GM12878 (cell line): ENCODE measurements around the gene MN1. TPM values are rescaled to one million over a fixed set of nuclear protein-coding genes. Genes with fewer than 3 reads are reported as not detected.

Experiments
- ATAC-seq: fragments of 200-7000 bp; cut with Tn5 transposase; 3 replicates; pipeline ENCODE4 v1.9.1; 2020; ENCODE audit warnings: mild to moderate bottlenecking, moderate library complexity
- BruUV-seq: library from RNA; stranded (reverse); fragments of 400-500 nt; replicated peaks from 2 replicates; lab custom pipeline; 2021; lab: Mats Ljungman, UMichigan
- CTCF ChIA-PET: fragments of 300-600 bp; sonication (Branson Sonifier 250); formaldehyde crosslinking; extraction: SDS; loops from one replicate; lab custom pipeline; 2021; ENCODE audit warnings: inconsistent platforms; lab: Yijun Ruan, JAX
- POLR2A ChIA-PET: fragments of 350-600 bp; formaldehyde crosslinking; extraction: SDS; loops from one replicate; lab custom pipeline; 2021; ENCODE audit warnings: inconsistent platforms; lab: Charles Lee
- RAD21 ChIA-PET: fragments of 300-600 bp; sonication (Branson Sonifier 250); formaldehyde crosslinking; loops from one replicate; lab custom pipeline; 2023; ENCODE audit warnings: antibody characterized with exemption; ENCODE audit not compliant: unreplicated experiment; lab: Charles Lee
- SMC1A ChIA-PET: fragments of 300-600 bp; sonication (Branson Sonifier 250); formaldehyde crosslinking; loops from one replicate; lab custom pipeline; 2023; ENCODE audit not compliant: unreplicated experiment, uncharacterized antibody; lab: Charles Lee
- DNase-seq: peaks from one replicate; pipeline ENCODE4 v3.0.0-alpha.2; 2011; ENCODE audit warnings: low read depth, low spot score
- FAIRE-seq: peaks from 3 replicates; lab custom pipeline; 2011; peaks lifted over from hg19 to GRCh38; lab: Jason Lieb, UNC
- H2AFZ ChIP-seq: 2 replicates; pipeline ENCODE4 v1.6.0; 2011; ENCODE audit warnings: low read depth, low read length, control low read depth; ENCODE audit not compliant: control insufficient read depth
- H3K27ac ChIP-seq: 2 replicates; pipeline ENCODE4 v1.5.1; 2011; ENCODE audit warnings: control low read depth; ENCODE audit not compliant: control insufficient read depth, insufficient read depth
- H3K27me3 ChIP-seq, 2 experiments: replicated peaks in 1 of 2; 2 replicates each; pipeline versions ENCODE4 v1.6.0 to v1.6.1; 2011; ENCODE audit warnings: low read length in 1 of 2; ENCODE audit not compliant: control insufficient read depth in 2 of 2, insufficient read depth in 2 of 2
- H3K36me3 ChIP-seq, 2 experiments: 2 replicates each; pipeline ENCODE4 v1.5.1; 2011; ENCODE audit warnings: low read length in 1 of 2; ENCODE audit not compliant: control insufficient read depth in 2 of 2, insufficient read depth in 2 of 2
- H3K4me1 ChIP-seq: 2 replicates; pipeline ENCODE4 v1.6.1; 2011; ENCODE audit warnings: mild to moderate bottlenecking, low read length, moderate library complexity, mixed read lengths; ENCODE audit not compliant: control insufficient read depth, insufficient read depth
- H3K4me2 ChIP-seq: 2 replicates; pipeline ENCODE4 v1.6.0; 2011; ENCODE audit warnings: control low read depth; ENCODE audit not compliant: control insufficient read depth, insufficient read depth
- H3K4me3 ChIP-seq: fragments of 200-600 bp; sonication (generic); 2 replicates; pipeline ENCODE4 v1.5.1; 2016
- H3K79me2 ChIP-seq: 2 replicates; pipeline ENCODE4 v1.6.0; 2011; ENCODE audit warnings: low read length; ENCODE audit not compliant: control insufficient read depth, insufficient read depth
- H3K9ac ChIP-seq: 2 replicates; pipeline ENCODE4 v1.8.0; 2011; ENCODE audit warnings: low read length, control low read depth, mixed read lengths; ENCODE audit not compliant: control insufficient read depth, insufficient read depth
- H3K9me3 ChIP-seq: replicated peaks from 3 replicates; pipeline ENCODE4 v1.5.1; 2011; ENCODE audit warnings: mild to moderate bottlenecking, low read length; ENCODE audit not compliant: control insufficient read depth, insufficient read depth
- H4K20me1 ChIP-seq: 2 replicates; pipeline ENCODE4 v1.6.0; 2011; ENCODE audit not compliant: control insufficient read depth, insufficient read depth
- CEBPB ChIP-seq, 2 experiments: fragments of 150-350 bp in 1 of 2; IDR thresholded peaks; 2 replicates each; pipeline ENCODE4 v1.6.1; 2012 to 2014; ENCODE audit warnings: low read depth in 2 of 2, low read length in 2 of 2, borderline replicate concordance in 1 of 2, inconsistent platforms in 1 of 2
- DPF2 ChIP-seq: fragments of 450-650 bp; IDR thresholded peaks from 2 replicates; pipeline ENCODE4 v1.6.1; 2017; ENCODE audit warnings: mild to moderate bottlenecking
- MTA3 ChIP-seq: IDR thresholded peaks from 2 replicates; pipeline ENCODE4 v1.6.1; 2012; ENCODE audit warnings: low read length, inconsistent platforms, borderline replicate concordance
- NFIC ChIP-seq: IDR thresholded peaks from 2 replicates; pipeline ENCODE4 v1.6.1; 2012; ENCODE audit warnings: low read depth, mild to moderate bottlenecking, inconsistent platforms, low read length, moderate library complexity
- RELA ChIP-seq: fragments of 450-650 bp; IDR thresholded peaks from 2 replicates; pipeline ENCODE4 v1.8.0; 2014; ENCODE audit warnings: borderline replicate concordance; ENCODE audit not compliant: partially characterized antibody
- SREBF1 ChIP-seq: IDR thresholded peaks from 2 replicates; pipeline ENCODE4 v1.6.1; 2012; ENCODE audit warnings: mild to moderate bottlenecking, low read length
- ZNF687 ChIP-seq: fragments of 450-650 bp; IDR thresholded peaks from 2 replicates; pipeline ENCODE4 v1.6.1; 2017; ENCODE audit warnings: mild to moderate bottlenecking, moderate library complexity
- WGBS: methylation state at CpG from one replicate; pipeline ENCODE4 v1.1.6; 2016; ENCODE audit warnings: low lambda C conversion rate; ENCODE audit not compliant: insufficient replicate concordance, insufficient coverage; ENCODE audit errors: missing lambda C conversion rate; 5-methylcytosine and 5-hydroxymethylcytosine counted together
- in situ Hi-C: fragments of 300-500 bp; cut with MboI; formaldehyde crosslinking; loops from 9 replicates; pipeline ENCODE4 v1.14.3; 2018; ENCODE audit warnings: mixed read lengths
- intact Hi-C: fragments of 100-400 bp; cut with micrococcal nuclease; formaldehyde crosslinking; loops from one replicate; pipeline ENCODE4 v1.14.2; 2022; ENCODE audit not compliant: unreplicated experiment
- polyA plus RNA-seq, 11 experiments: library from polyadenylated mRNA; depleted of rRNA in 4 of 11; unstranded in 6 of 11; stranded (reverse) in 5 of 11; fragments of >200 nt; fragmentation: Nextera tagmentation in 4 of 11; fragmentation: Illumina TruSeq in 1 of 11; extraction: Ambion mirVana in 4 of 11; extraction: Trizol in 1 of 11; gene quantifications; 1 replicate in 1 of 11; 2 replicates in 10 of 11; pipeline versions ENCODE4 v1.2.1 to v1.2.3, GENCODE V29; 2011 to 2016; ENCODE audit warnings: inconsistent platforms in 2 of 11, missing spikeins in 2 of 11, low read depth in 1 of 11
- total RNA-seq, 4 experiments: library from RNA; depleted of rRNA in 3 of 4; stranded (reverse); fragments of >200 nt in 3 of 4; fragmentation: Illumina TruSeq in 1 of 4; extraction: Trizol in 1 of 4; gene quantifications; 2 replicates each; pipeline versions ENCODE4 v1.2.1 to v1.2.3, GENCODE V29; 2013 to 2021
- TF ChIP-seq, protein P1 (sequence below): fragments of 450-650 bp; IDR thresholded peaks from 2 replicates; pipeline ENCODE4 v1.6.1; 2017; ENCODE audit warnings: mild to moderate bottlenecking, moderate library complexity
- TF ChIP-seq, protein P2 (sequence below): IDR thresholded peaks from 2 replicates; pipeline ENCODE4 v1.6.1; 2011; ENCODE audit warnings: low read depth, low read length, improper control_type of control experiment, borderline replicate concordance
- TF ChIP-seq, protein P3 (sequence below): fragments of 450-650 bp; IDR thresholded peaks from 2 replicates; pipeline ENCODE4 v1.6.1; 2017; ENCODE audit warnings: antibody characterized with exemption, mild to moderate bottlenecking, moderate library complexity

Gene MN1
- total and polyA plus RNA-seq, 10 of the 15 experiments (the other 5 are each of a cell fraction or from before 2014, with no cell fraction given) = under 0.01 to 0.24 (median 0.03) TPM; not detected in 3

GRCh38 chr22:27842201-27842600, 40.6 kb upstream of the MN1 start (continued):
- TF ChIP-seq ZNF687 (no peak), DPF2 (no peak), RELA (no peak)

GRCh38 chr22:27840436-27840835, 38.9 kb upstream of the MN1 start:
- H3K27me3 ChIP-seq = no peaks in the 10 kb centered on the region
- H3K36me3 ChIP-seq = no peaks in the 10 kb centered on the region; a peak in 2 of 4 replicates
- WGBS = 89% methylated on average over 7 of the region's 7 CpGs
- no peak for FAIRE-seq
- intact Hi-C loops (no loop called here), in situ Hi-C loops (no loop called here)
- H3K4me2 ChIP-seq = no peak overlapping the region
- no peak overlapping the region for H3K4me3 ChIP-seq
- ChIA-PET POLR2A (interaction anchor here (0.6 to 0.7 kb wide), 2 partner anchors 164 to 1061 kb away, joined by 3 to 5 read pairs; no protein-coding TSS in a partner anchor), SMC1A (no interaction called here), RAD21 (no interaction called here), CTCF (no interaction called here)
- no peaks in the 10 kb centered on the region for H3K79me2 ChIP-seq
- BruUV-seq = no TSS peak
- H3K4me1 ChIP-seq = no peaks in the 10 kb centered on the region
- no peak overlapping the region for H3K27ac ChIP-seq
- no peaks in the 10 kb centered on the region for H4K20me1 ChIP-seq
- no peak overlapping the region for H2AFZ ChIP-seq
- no peaks in the 10 kb centered on the region for H3K9me3 ChIP-seq
- H3K9ac ChIP-seq = no peak overlapping the region
- no peak for DNase-seq
- ATAC-seq = no peak
- TF ChIP-seq, protein P1, sequence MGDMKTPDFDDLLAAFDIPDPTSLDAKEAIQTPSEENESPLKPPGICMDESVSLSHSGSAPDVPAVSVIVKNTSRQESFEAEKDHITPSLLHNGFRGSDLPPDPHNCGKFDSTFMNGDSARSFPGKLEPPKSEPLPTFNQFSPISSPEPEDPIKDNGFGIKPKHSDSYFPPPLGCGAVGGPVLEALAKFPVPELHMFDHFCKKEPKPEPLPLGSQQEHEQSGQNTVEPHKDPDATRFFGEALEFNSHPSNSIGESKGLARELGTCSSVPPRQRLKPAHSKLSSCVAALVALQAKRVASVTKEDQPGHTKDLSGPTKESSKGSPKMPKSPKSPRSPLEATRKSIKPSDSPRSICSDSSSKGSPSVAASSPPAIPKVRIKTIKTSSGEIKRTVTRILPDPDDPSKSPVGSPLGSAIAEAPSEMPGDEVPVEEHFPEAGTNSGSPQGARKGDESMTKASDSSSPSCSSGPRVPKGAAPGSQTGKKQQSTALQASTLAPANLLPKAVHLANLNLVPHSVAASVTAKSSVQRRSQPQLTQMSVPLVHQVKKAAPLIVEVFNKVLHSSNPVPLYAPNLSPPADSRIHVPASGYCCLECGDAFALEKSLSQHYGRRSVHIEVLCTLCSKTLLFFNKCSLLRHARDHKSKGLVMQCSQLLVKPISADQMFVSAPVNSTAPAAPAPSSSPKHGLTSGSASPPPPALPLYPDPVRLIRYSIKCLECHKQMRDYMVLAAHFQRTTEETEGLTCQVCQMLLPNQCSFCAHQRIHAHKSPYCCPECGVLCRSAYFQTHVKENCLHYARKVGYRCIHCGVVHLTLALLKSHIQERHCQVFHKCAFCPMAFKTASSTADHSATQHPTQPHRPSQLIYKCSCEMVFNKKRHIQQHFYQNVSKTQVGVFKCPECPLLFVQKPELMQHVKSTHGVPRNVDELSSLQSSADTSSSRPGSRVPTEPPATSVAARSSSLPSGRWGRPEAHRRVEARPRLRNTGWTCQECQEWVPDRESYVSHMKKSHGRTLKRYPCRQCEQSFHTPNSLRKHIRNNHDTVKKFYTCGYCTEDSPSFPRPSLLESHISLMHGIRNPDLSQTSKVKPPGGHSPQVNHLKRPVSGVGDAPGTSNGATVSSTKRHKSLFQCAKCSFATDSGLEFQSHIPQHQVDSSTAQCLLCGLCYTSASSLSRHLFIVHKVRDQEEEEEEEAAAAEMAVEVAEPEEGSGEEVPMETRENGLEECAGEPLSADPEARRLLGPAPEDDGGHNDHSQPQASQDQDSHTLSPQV = no peak
- TF ChIP-seq MTA3 = no peak
- TF ChIP-seq NFIC = no peak
- TF ChIP-seq SREBF1 = no peak
- no peak for TF ChIP-seq CEBPB (IDR thresholded peaks at IDR 0.05; ENCODE audit: borderline replicate concordance in 1 of 2, low read depth in 2 of 2, low read length in 2 of 2)
- TF ChIP-seq, protein P2, sequence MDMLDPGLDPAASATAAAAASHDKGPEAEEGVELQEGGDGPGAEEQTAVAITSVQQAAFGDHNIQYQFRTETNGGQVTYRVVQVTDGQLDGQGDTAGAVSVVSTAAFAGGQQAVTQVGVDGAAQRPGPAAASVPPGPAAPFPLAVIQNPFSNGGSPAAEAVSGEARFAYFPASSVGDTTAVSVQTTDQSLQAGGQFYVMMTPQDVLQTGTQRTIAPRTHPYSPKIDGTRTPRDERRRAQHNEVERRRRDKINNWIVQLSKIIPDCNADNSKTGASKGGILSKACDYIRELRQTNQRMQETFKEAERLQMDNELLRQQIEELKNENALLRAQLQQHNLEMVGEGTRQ = no peak
- TF ChIP-seq, protein P3, sequence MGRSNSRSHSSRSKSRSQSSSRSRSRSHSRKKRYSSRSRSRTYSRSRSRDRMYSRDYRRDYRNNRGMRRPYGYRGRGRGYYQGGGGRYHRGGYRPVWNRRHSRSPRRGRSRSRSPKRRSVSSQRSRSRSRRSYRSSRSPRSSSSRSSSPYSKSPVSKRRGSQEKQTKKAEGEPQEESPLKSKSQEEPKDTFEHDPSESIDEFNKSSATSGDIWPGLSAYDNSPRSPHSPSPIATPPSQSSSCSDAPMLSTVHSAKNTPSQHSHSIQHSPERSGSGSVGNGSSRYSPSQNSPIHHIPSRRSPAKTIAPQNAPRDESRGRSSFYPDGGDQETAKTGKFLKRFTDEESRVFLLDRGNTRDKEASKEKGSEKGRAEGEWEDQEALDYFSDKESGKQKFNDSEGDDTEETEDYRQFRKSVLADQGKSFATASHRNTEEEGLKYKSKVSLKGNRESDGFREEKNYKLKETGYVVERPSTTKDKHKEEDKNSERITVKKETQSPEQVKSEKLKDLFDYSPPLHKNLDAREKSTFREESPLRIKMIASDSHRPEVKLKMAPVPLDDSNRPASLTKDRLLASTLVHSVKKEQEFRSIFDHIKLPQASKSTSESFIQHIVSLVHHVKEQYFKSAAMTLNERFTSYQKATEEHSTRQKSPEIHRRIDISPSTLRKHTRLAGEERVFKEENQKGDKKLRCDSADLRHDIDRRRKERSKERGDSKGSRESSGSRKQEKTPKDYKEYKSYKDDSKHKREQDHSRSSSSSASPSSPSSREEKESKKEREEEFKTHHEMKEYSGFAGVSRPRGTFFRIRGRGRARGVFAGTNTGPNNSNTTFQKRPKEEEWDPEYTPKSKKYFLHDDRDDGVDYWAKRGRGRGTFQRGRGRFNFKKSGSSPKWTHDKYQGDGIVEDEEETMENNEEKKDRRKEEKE = no peak
